ENCODE data around the gene SPP1.
"Not testable (repeated sequence)": the region's sequence is repeated elsewhere in the genome, so short reads cannot be mapped to it uniquely, and the experiment has no call there.

Gene SPP1

GRCh38 chr4:87975466-87975865 is at the start of gene SPP1:
Gene SPP1 (plus strand): TSS chr4:87975714. CDS start chr4:87976896, 1,182 bp downstream.
- Histone ChIP-seq H3K36me3 (ENCODE audit: insufficient read depth, low read depth, low read length) (no peaks in the 10 kb centered on the region), H3K4me3 (ENCODE audit: low read length) (peak within 1 kb of the TSS; percentile 10; the same call in 1 of the 2 replicates), H3K27me3 (ENCODE audit: insufficient read depth, low read length) (no peaks in the 10 kb centered on the region), H3K9ac (ENCODE audit: low read depth, low read length) (peak within 1 kb of the TSS; percentile 24; the same call in 1 of the 2 replicates), H3K27ac (ENCODE audit: low read length) (no peak within 1 kb of the TSS), H3K9me3 (ENCODE audit: insufficient read depth, low read depth, low read length) (no peaks in the 10 kb centered on the region), H3K4me1 (ENCODE audit: insufficient read depth, low read length) (peaks cover 21% of the 10 kb centered on the region)

GRCh38 chr4:87926554-87927098 is 48.9 kb upstream of the SPP1 start:
- H3K27ac ChIP-seq (ENCODE audit: low read length) = no peak overlapping the region
- H3K36me3 ChIP-seq (ENCODE audit: insufficient read depth, low read depth, low read length) = peaks cover 12% of the 10 kb centered on the region
- no peaks in the 10 kb centered on the region for H3K27me3 ChIP-seq (ENCODE audit: insufficient read depth, low read length)
- H3K9me3 ChIP-seq (ENCODE audit: insufficient read depth, low read depth, low read length) = no peaks in the 10 kb centered on the region
- H3K4me1 ChIP-seq (ENCODE audit: insufficient read depth, low read length) = peaks cover under 1% of the 10 kb centered on the region; the same call in 1 of the 2 replicates
- H3K9ac ChIP-seq (ENCODE audit: low read depth, low read length) = no peak overlapping the region
- H3K4me3 ChIP-seq (ENCODE audit: low read length) = no peak overlapping the region

GRCh38 chr4:87930629-87931028 is 44.9 kb upstream of the SPP1 start:
- H3K9ac ChIP-seq (ENCODE audit: low read depth, low read length) = no peak overlapping the region
- H3K27me3 ChIP-seq (ENCODE audit: insufficient read depth, low read length) = no peaks in the 10 kb centered on the region
- H3K36me3 ChIP-seq (ENCODE audit: insufficient read depth, low read depth, low read length) = peaks cover 29% of the 10 kb centered on the region
- no peak overlapping the region for H3K4me3 ChIP-seq (ENCODE audit: low read length)
- peaks cover 5% of the 10 kb centered on the region; the same call in 1 of the 2 replicates for H3K4me1 ChIP-seq (ENCODE audit: insufficient read depth, low read length)
- H3K27ac ChIP-seq (ENCODE audit: low read length) = no peak overlapping the region
- H3K9me3 ChIP-seq (ENCODE audit: insufficient read depth, low read depth, low read length) = no peaks in the 10 kb centered on the region

- Histone ChIP-seq H3K4me1 (ENCODE audit: insufficient read depth, low read length) (peaks cover 7% of the 10 kb centered on the region; the same call in 1 of the 2 replicates), H3K36me3 (ENCODE audit: insufficient read depth, low read depth, low read length) (peaks cover 32% of the 10 kb centered on the region), H3K9me3 (ENCODE audit: insufficient read depth, low read depth, low read length) (no peaks in the 10 kb centered on the region), H3K4me3 (ENCODE audit: low read length) (no peak overlapping the region), H3K27ac (ENCODE audit: low read length) (no peak overlapping the region), H3K9ac (ENCODE audit: low read depth, low read length) (no peak overlapping the region), H3K27me3 (ENCODE audit: insufficient read depth, low read length) (no peaks in the 10 kb centered on the region)
Observed at GRCh38 chr4:87931932-87932331, 43.6 kb upstream of the SPP1 start.

- H3K27me3 ChIP-seq (ENCODE audit: insufficient read depth, low read length) = no peaks in the 10 kb centered on the region
- peaks cover 7% of the 10 kb centered on the region; the same call in 1 of the 2 replicates for H3K4me1 ChIP-seq (ENCODE audit: insufficient read depth, low read length)
- H3K4me3 ChIP-seq (ENCODE audit: low read length) = no peak overlapping the region
- peaks cover 32% of the 10 kb centered on the region for H3K36me3 ChIP-seq (ENCODE audit: insufficient read depth, low read depth, low read length)
- H3K9me3 ChIP-seq (ENCODE audit: insufficient read depth, low read depth, low read length) = no peaks in the 10 kb centered on the region
- H3K9ac ChIP-seq (ENCODE audit: low read depth, low read length) = no peak overlapping the region
- H3K27ac ChIP-seq (ENCODE audit: low read length) = no peak overlapping the region
Observed at GRCh38 chr4:87932718-87933141, 42.8 kb upstream of the SPP1 start.

GRCh38 chr4:87933337-87933736 is 42.2 kb upstream of the SPP1 start:
- H3K4me1 ChIP-seq (ENCODE audit: insufficient read depth, low read length) = peaks cover 7% of the 10 kb centered on the region; the same call in 1 of the 2 replicates
- no peak overlapping the region for H3K9ac ChIP-seq (ENCODE audit: low read depth, low read length)
- no peak overlapping the region for H3K27ac ChIP-seq (ENCODE audit: low read length)
- no peaks in the 10 kb centered on the region for H3K27me3 ChIP-seq (ENCODE audit: insufficient read depth, low read length)
- H3K4me3 ChIP-seq (ENCODE audit: low read length) = no peak overlapping the region
- peaks cover 31% of the 10 kb centered on the region for H3K36me3 ChIP-seq (ENCODE audit: insufficient read depth, low read depth, low read length)
- no peaks in the 10 kb centered on the region for H3K9me3 ChIP-seq (ENCODE audit: insufficient read depth, low read depth, low read length)

- no peak overlapping the region for H3K27ac ChIP-seq (ENCODE audit: low read length)
- no peaks in the 10 kb centered on the region for H3K9me3 ChIP-seq (ENCODE audit: insufficient read depth, low read depth, low read length)
- no peak overlapping the region for H3K9ac ChIP-seq (ENCODE audit: low read depth, low read length)
- peaks cover 7% of the 10 kb centered on the region; the same call in 1 of the 2 replicates for H3K4me1 ChIP-seq (ENCODE audit: insufficient read depth, low read length)
- H3K4me3 ChIP-seq (ENCODE audit: low read length) = peak overlapping the region; percentile 71; the same call in 1 of the 2 replicates
- H3K27me3 ChIP-seq (ENCODE audit: insufficient read depth, low read length) = no peaks in the 10 kb centered on the region
- H3K36me3 ChIP-seq (ENCODE audit: insufficient read depth, low read depth, low read length) = peaks cover 24% of the 10 kb centered on the region
Observed at GRCh38 chr4:87934157-87934704, 41.3 kb upstream of the SPP1 start.

- Histone ChIP-seq H3K27me3 (ENCODE audit: insufficient read depth, low read length) (no peaks in the 10 kb centered on the region), H3K4me1 (ENCODE audit: insufficient read depth, low read length) (peaks cover 7% of the 10 kb centered on the region; the same call in 1 of the 2 replicates), H3K9ac (ENCODE audit: low read depth, low read length) (peak overlapping the region; percentile 10), H3K27ac (ENCODE audit: low read length) (no peak overlapping the region), H3K4me3 (ENCODE audit: low read length) (peak overlapping the region; percentile 71), H3K36me3 (ENCODE audit: insufficient read depth, low read depth, low read length) (peaks cover 24% of the 10 kb centered on the region), H3K9me3 (ENCODE audit: insufficient read depth, low read depth, low read length) (no peaks in the 10 kb centered on the region)
Observed at GRCh38 chr4:87934973-87935372, 40.5 kb upstream of the SPP1 start.

GRCh38 chr4:87935954-87936353 is 39.6 kb upstream of the SPP1 start:
- H3K27me3 ChIP-seq (ENCODE audit: insufficient read depth, low read length); H3K9me3 ChIP-seq (ENCODE audit: insufficient read depth, low read depth, low read length); H3K4me1 ChIP-seq (ENCODE audit: insufficient read depth, low read length): not testable (repeated sequence)
- Histone ChIP-seq H3K27ac (ENCODE audit: low read length) (peak overlapping the region; percentile 5), H3K36me3 (ENCODE audit: insufficient read depth, low read depth, low read length) (peaks cover 24% of the 10 kb centered on the region), H3K9ac (ENCODE audit: low read depth, low read length) (peak overlapping the region; percentile 10; the same call in 1 of the 2 replicates), H3K4me3 (ENCODE audit: low read length) (peak overlapping the region; percentile 71)

GRCh38 chr4:87937523-87937922 is 38.0 kb upstream of the SPP1 start:
- Histone ChIP-seq H3K4me3 (ENCODE audit: low read length) (no peak overlapping the region), H3K4me1 (ENCODE audit: insufficient read depth, low read length) (peaks cover 7% of the 10 kb centered on the region; the same call in 1 of the 2 replicates), H3K9ac (ENCODE audit: low read depth, low read length) (no peak overlapping the region), H3K27me3 (ENCODE audit: insufficient read depth, low read length) (no peaks in the 10 kb centered on the region), H3K36me3 (ENCODE audit: insufficient read depth, low read depth, low read length) (peaks cover 24% of the 10 kb centered on the region), H3K9me3 (ENCODE audit: insufficient read depth, low read depth, low read length) (no peaks in the 10 kb centered on the region), H3K27ac (ENCODE audit: low read length) (no peak overlapping the region)

- H3K36me3 ChIP-seq (ENCODE audit: insufficient read depth, low read depth, low read length) = peaks cover 22% of the 10 kb centered on the region
- H3K4me1 ChIP-seq (ENCODE audit: insufficient read depth, low read length) = peaks cover 7% of the 10 kb centered on the region; the same call in 1 of the 2 replicates
- no peaks in the 10 kb centered on the region for H3K27me3 ChIP-seq (ENCODE audit: insufficient read depth, low read length)
- no peak overlapping the region for H3K27ac ChIP-seq (ENCODE audit: low read length)
- no peaks in the 10 kb centered on the region for H3K9me3 ChIP-seq (ENCODE audit: insufficient read depth, low read depth, low read length)
- no peak overlapping the region for H3K4me3 ChIP-seq (ENCODE audit: low read length)
- no peak overlapping the region for H3K9ac ChIP-seq (ENCODE audit: low read depth, low read length)
Observed at GRCh38 chr4:87938746-87939145, 36.8 kb upstream of the SPP1 start.

All from iPS-20b (cell line).